Parathyroid adenoma (tissue), 2 donors: Measurements from ENCODE around the gene EME1.
A peak's percentile ranks its signal among the peaks of the same experiment; 100 is the strongest.
"Not testable (repeated sequence)": the region's sequence is repeated elsewhere in the genome, so short reads cannot be mapped to it uniquely, and the experiment has no call there.

ENCODE experiments used
- H2AFZ ChIP-seq: fragments of 300-600 bp; sonication (generic); one replicate; pipeline ENCODE4 v1.7.0; 2017; ENCODE audit warnings: antibody characterized with exemption, mild to moderate bottlenecking
- H3K27ac ChIP-seq: fragments of 300-600 bp; sonication (generic); one replicate; pipeline ENCODE4 v1.7.0; 2017
- H3K27me3 ChIP-seq: fragments of 300-600 bp; sonication (generic); one replicate; pipeline ENCODE4 v1.7.0; 2017; ENCODE audit warnings: low read length; ENCODE audit not compliant: control insufficient read depth, insufficient read depth
- H3K36me3 ChIP-seq: fragments of 300-600 bp; sonication (generic); one replicate; pipeline ENCODE4 v1.7.0; 2017; ENCODE audit warnings: low read length; ENCODE audit not compliant: control insufficient read depth, insufficient read depth
- H3K4me1 ChIP-seq: fragments of 300-600 bp; sonication (generic); one replicate; pipeline ENCODE4 v1.7.0; 2017; ENCODE audit warnings: control low read depth
- H3K4me2 ChIP-seq: fragments of 300-600 bp; sonication (generic); one replicate; pipeline ENCODE4 v1.7.0; 2017; ENCODE audit warnings: low read length
- H3K4me3 ChIP-seq: fragments of 300-600 bp; sonication (generic); one replicate; pipeline ENCODE4 v1.7.0; 2017; ENCODE audit warnings: low read depth, low read length
- H3K79me2 ChIP-seq: fragments of 300-600 bp; sonication (generic); one replicate; pipeline ENCODE4 v1.7.0; 2017; ENCODE audit warnings: control low read depth
- H3K9ac ChIP-seq: fragments of 300-600 bp; sonication (generic); one replicate; pipeline ENCODE4 v1.7.0; 2017; ENCODE audit warnings: mild to moderate bottlenecking
- H3K9me3 ChIP-seq: fragments of 300-600 bp; sonication (generic); one replicate; pipeline ENCODE4 v1.7.0; 2017; ENCODE audit warnings: low read length; ENCODE audit not compliant: control insufficient read depth
- TF ChIP-seq, protein P1 (sequence below): fragments of 300-600 bp; sonication (generic); IDR thresholded peaks from one replicate; pipeline ENCODE4 v1.7.0; 2017; ENCODE audit warnings: antibody characterized with exemption, mild to moderate bottlenecking
- donor health status: primary hyperparathyroidism.

Gene EME1

DNA sequence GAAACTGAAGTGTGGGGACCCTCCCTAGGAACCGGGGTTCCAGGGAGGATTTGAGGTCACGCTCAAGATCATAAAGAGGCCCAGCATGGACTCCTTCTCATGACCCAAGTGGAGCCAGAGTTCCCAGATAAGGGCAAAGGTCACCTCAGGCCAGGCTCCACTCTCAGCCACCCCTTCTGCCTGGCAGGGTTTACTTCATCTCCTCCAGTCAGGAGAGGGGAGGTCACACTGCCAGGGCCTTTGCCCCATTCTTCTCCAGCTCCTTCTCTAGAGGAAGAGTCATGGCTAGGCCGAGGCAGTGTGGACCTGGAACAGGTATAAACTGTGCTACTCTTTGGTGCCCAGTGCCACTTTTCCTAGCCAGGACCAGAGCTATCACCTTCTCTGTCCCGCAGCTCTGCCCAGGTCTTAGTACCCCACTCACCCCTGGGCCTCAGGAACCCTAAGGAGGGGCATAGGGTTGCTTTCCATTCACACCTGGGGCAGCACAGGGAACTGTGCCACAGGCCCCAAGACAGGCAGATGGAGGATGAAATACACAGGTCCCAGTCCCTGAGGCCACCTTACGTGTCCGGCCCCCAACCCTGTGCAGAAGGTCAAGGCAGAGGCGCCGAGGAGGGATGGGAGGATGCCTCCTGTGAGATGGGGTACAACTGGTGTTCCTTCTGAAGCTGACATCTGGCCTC is 52.1 kb downstream of the EME1 start:
- Histone ChIP-seq H3K36me3 (no peaks in the 10 kb centered on the region), H3K4me3 (peak overlapping the region; percentile 72), H3K4me2 (peak overlapping the region; percentile 98), H2AFZ (peak overlapping the region; percentile 99), H3K27ac (peak overlapping the region; percentile 62), H3K9me3 (no peaks in the 10 kb centered on the region), H3K79me2 (peaks cover 17% of the 10 kb centered on the region), H3K27me3 (no peaks in the 10 kb centered on the region), H3K4me1 (peaks cover 18% of the 10 kb centered on the region), H3K9ac (no peak overlapping the region)
- TF ChIP-seq, protein P1, sequence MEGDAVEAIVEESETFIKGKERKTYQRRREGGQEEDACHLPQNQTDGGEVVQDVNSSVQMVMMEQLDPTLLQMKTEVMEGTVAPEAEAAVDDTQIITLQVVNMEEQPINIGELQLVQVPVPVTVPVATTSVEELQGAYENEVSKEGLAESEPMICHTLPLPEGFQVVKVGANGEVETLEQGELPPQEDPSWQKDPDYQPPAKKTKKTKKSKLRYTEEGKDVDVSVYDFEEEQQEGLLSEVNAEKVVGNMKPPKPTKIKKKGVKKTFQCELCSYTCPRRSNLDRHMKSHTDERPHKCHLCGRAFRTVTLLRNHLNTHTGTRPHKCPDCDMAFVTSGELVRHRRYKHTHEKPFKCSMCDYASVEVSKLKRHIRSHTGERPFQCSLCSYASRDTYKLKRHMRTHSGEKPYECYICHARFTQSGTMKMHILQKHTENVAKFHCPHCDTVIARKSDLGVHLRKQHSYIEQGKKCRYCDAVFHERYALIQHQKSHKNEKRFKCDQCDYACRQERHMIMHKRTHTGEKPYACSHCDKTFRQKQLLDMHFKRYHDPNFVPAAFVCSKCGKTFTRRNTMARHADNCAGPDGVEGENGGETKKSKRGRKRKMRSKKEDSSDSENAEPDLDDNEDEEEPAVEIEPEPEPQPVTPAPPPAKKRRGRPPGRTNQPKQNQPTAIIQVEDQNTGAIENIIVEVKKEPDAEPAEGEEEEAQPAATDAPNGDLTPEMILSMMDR = no peak

- peaks cover 18% of the 10 kb centered on the region for H3K79me2 ChIP-seq
- H2AFZ ChIP-seq = peak within 1 kb of the TSS; percentile 99
- TF ChIP-seq, protein P1 = no peak
- H3K4me1 ChIP-seq = peaks cover 18% of the 10 kb centered on the region
- no peaks in the 10 kb centered on the region for H3K9me3 ChIP-seq
- H3K36me3 ChIP-seq = no peaks in the 10 kb centered on the region
- H3K4me3 ChIP-seq = peak within 1 kb of the TSS; percentile 72
- no peak within 1 kb of the TSS for H3K9ac ChIP-seq
- peak within 1 kb of the TSS; percentile 98 for H3K4me2 ChIP-seq
- no peaks in the 10 kb centered on the region for H3K27me3 ChIP-seq
- H3K27ac ChIP-seq = peak within 1 kb of the TSS; percentile 76
These were observed 52.8 kb downstream of the EME1 start, which contains the start of gene ACSF2 for GRCh38 chr17:50425682-50426471. ACSF2 (plus strand) TSS chr17:50426218; CDS start chr17:50426262, 44 bp downstream.

DNA sequence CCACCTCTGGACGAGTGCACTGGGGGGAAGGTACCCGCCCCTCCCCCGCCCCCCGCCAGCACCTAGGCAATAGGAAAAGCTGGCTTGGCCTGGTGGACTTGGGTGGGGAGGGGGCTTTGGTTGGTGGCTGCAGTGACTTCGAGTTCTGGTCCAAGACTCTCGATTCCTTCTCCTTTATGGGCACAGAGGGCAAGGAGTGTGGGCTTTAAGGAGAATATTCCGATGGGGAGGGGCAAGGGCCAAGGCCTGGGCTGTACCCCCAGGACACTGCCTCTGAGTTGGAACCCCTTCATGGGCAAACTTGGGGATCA is 53.4 kb downstream of the EME1 start:
- H3K4me2 ChIP-seq = peak overlapping the region; percentile 98
- peaks cover 18% of the 10 kb centered on the region for H3K4me1 ChIP-seq
- peak overlapping the region; percentile 72 for H3K4me3 ChIP-seq
- peaks cover 18% of the 10 kb centered on the region for H3K79me2 ChIP-seq
- peak overlapping the region; percentile 76 for H3K27ac ChIP-seq
- no peaks in the 10 kb centered on the region for H3K36me3 ChIP-seq
- no peaks in the 10 kb centered on the region for H3K9me3 ChIP-seq
- no peak overlapping the region for H3K9ac ChIP-seq
- TF ChIP-seq, protein P1 = no peak
- H3K27me3 ChIP-seq = no peaks in the 10 kb centered on the region
- peak overlapping the region; percentile 99 for H2AFZ ChIP-seq

DNA sequence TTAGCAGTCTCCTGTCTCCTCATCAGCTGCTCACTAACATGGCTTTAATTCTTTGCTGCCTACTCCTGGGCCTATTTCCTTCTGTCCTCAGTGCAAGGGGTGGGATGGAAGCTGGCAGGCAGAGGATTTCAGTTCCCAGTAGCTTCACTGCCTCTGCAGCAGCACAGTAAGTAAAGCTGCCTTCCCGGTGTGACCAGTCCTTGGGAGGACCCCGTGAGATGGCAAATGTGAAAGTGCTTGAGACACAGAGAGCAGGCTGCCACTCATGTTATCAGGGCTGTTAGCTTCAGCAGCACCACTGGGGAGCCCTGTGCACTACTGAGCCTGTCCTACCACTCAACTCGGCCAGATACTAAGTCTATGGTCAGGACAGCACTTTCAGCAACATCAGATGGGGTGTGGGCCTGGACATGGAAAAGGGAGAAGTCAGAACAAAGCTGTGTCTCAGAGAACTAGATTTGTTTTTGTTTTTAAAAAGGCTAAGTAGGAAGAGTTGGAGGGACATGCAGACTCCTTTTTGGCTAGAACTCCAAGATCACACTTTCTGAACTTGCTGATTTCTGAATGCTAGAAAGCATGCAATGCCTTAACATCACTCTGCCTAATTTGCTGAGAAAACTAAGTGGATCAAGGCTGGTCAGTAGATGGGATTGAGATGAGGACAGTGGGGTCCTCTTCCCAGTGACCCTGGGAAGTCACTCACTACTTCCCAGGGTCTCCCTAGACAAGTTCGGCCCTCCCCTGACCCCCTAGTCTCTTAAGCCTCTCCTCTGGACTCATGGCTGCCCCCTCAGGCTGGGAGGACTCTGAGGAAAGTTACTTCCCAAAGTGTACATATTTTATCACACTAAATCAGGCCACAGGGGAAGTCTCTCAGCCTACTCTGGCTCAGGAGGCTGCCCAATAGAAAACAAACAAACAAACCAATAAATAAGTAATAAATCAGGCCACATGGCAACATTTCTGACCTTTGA is 54.1 kb downstream of the EME1 start:
- Histone ChIP-seq H3K27me3 (no peaks in the 10 kb centered on the region), H3K4me1 (peaks cover 18% of the 10 kb centered on the region), H3K4me3 (peak overlapping the region; percentile 72)

GRCh38 chr17:50428126-50428525 is 55.1 kb downstream of the EME1 start:
- H3K27me3 ChIP-seq, H3K9me3 ChIP-seq, H3K36me3 ChIP-seq, H3K4me2 ChIP-seq, H3K27ac ChIP-seq, H2AFZ ChIP-seq, H3K9ac ChIP-seq, H3K4me3 ChIP-seq: not testable (repeated sequence)
- H3K79me2 ChIP-seq = peaks cover 18% of the 10 kb centered on the region
- H3K4me1 ChIP-seq = peaks cover 22% of the 10 kb centered on the region

More for the DNA sequence above, 54.1 kb downstream of the EME1 start:
- Histone ChIP-seq H3K36me3 (no peaks in the 10 kb centered on the region), H3K4me2 (peak overlapping the region; percentile 98), H3K9me3 (no peaks in the 10 kb centered on the region), H3K79me2 (peaks cover 18% of the 10 kb centered on the region), H2AFZ (peak overlapping the region; percentile 99), H3K27ac (peak overlapping the region; percentile 76), H3K9ac (no peak overlapping the region)
- TF ChIP-seq, protein P1 = peak; percentile 11
